Transverse colon (tissue), 4 donors: ENCODE measurements around the gene GABBR2.

Source experiments
- EP300 ChIP-seq: sonication (generic); formaldehyde crosslinking; IDR thresholded peaks from one replicate; pipeline ENCODE4 v1.6.1; 2017; ENCODE audit warnings: antibody characterized with exemption, low read depth
- POLR2A ChIP-seq: fragments of 450-650 bp; IDR thresholded peaks from one replicate; pipeline ENCODE4 v1.6.1; 2016; ENCODE audit warnings: antibody characterized with exemption, mild to moderate bottlenecking, moderate library complexity
- POLR2AphosphoS5 ChIP-seq, 3 donors: sonication (generic); formaldehyde crosslinking; IDR thresholded peaks; one replicate each; pipeline ENCODE4 v1.6.1; 2016; ENCODE audit warnings: antibody characterized with exemption in 3 of 3
- TF ChIP-seq, protein P1 (sequence below), 5 experiments: fragments of 200-600 bp in 3 of 5; fragments of 450-650 bp in 2 of 5; sonication (generic) in 3 of 5; IDR thresholded peaks; 1 replicate in 2 of 5; 2 replicates in 3 of 5; pipeline ENCODE4 v1.5.1; 2016 to 2017; ENCODE audit warnings: antibody characterized with exemption in 5 of 5, inconsistent platforms in 3 of 5, mild to moderate bottlenecking in 2 of 5, moderate library complexity in 1 of 5

DNA sequence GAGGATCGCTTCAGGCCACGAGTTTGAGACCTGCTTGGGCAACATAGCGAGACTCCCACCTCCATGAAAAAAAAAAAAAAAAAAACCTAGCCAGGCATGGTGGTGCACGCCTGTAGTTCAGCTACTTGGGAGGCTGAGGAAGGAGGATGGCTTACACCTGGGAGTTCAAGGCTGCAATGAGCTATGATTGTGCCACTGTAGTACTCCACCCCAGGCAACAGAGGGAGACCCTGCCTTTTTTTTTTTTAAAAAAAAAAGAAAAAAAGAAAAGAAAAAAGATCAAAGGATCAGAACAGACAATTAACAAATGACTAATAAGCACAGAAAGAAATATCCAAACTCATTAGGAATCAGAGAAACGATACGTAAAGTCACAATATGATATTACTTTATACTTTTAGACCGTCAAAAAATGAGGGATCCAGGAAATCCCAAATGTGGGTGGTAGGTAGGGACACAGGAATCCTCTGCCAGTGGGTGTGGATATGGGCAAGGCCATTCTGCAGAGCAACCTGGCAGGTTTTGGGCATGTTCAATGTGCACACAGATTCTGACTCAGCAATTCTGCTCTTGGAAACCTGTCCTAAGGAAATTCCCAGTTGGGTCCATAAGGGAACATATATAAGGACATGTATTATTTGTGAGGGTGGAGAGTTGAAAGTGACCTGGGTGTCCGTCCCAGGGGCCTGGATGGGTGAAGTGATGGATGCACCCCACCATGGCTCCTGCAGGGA, 308.6 kb downstream of the GABBR2 start:
- TF ChIP-seq, protein P1, sequence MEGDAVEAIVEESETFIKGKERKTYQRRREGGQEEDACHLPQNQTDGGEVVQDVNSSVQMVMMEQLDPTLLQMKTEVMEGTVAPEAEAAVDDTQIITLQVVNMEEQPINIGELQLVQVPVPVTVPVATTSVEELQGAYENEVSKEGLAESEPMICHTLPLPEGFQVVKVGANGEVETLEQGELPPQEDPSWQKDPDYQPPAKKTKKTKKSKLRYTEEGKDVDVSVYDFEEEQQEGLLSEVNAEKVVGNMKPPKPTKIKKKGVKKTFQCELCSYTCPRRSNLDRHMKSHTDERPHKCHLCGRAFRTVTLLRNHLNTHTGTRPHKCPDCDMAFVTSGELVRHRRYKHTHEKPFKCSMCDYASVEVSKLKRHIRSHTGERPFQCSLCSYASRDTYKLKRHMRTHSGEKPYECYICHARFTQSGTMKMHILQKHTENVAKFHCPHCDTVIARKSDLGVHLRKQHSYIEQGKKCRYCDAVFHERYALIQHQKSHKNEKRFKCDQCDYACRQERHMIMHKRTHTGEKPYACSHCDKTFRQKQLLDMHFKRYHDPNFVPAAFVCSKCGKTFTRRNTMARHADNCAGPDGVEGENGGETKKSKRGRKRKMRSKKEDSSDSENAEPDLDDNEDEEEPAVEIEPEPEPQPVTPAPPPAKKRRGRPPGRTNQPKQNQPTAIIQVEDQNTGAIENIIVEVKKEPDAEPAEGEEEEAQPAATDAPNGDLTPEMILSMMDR (IDR thresholded peaks at IDR 0.05) = no peak
- TF ChIP-seq EP300 (no peak), POLR2A (no peak), POLR2AphosphoS5 (IDR thresholded peaks at IDR 0.05) (no peak)
